GM18873 (cell line): ENCODE data around the gene CNNM4.
A peak's percentile ranks its signal among the peaks of the same experiment; 100 is the strongest.

Experiments used
- ATAC-seq: cut with Tn5 transposase; IDR thresholded peaks from one replicate; pipeline ENCODE4 v1.9.1; 2021; ENCODE audit warnings: mild to moderate bottlenecking, moderate library complexity, moderate number of reproducible peaks; ENCODE audit not compliant: unreplicated experiment, low FRiP score

Gene CNNM4

GRCh38 chr2:96809216-96809882, 48.6 kb downstream of the CNNM4 start:
- ATAC-seq, result no peak

- ATAC-seq, result no peak
Observed at GRCh38 chr2:96809951-96810782, 49.5 kb downstream of the CNNM4 start.

GRCh38 chr2:96810783-96811192, 50.1 kb downstream of the CNNM4 start:
- ATAC-seq, result no peak

GRCh38 chr2:96811917-96812316, 51.2 kb downstream of the CNNM4 start:
- no peak for ATAC-seq

- no peak for ATAC-seq
Observed at GRCh38 chr2:96813656-96814055, 53.0 kb downstream of the CNNM4 start.

- ATAC-seq, result peak; percentile 7
Observed at GRCh38 chr2:96815326-96816126, 54.8 kb downstream of the CNNM4 start.

GRCh38 chr2:96816127-96816835, 55.6 kb downstream of the CNNM4 start, which contains the start of gene CNNM3:
Gene CNNM3, plus strand, starts transcription at chr2:96816268. Its CDS starts 10 bp downstream, at chr2:96816278.
- peak; percentile 73 for ATAC-seq

- peak; percentile 3 for ATAC-seq
Observed at GRCh38 chr2:96816836-96817702, 56.4 kb downstream of the CNNM4 start.

- no peak for ATAC-seq
Observed at GRCh38 chr2:96817882-96818281, 57.2 kb downstream of the CNNM4 start.

GRCh38 chr2:96819128-96819875, 58.6 kb downstream of the CNNM4 start:
- no peak for ATAC-seq

GRCh38 chr2:96819876-96820511, 59.3 kb downstream of the CNNM4 start:
- ATAC-seq, result no peak

- ATAC-seq, result no peak
Observed at GRCh38 chr2:96821113-96821675, 60.5 kb downstream of the CNNM4 start.

- no peak for ATAC-seq
Observed at GRCh38 chr2:96822786-96823185, 62.1 kb downstream of the CNNM4 start.

GRCh38 chr2:96823198-96823597, 62.5 kb downstream of the CNNM4 start:
- ATAC-seq, result no peak

- ATAC-seq, result no peak
Observed at GRCh38 chr2:96824079-96824870, 63.6 kb downstream of the CNNM4 start.

GRCh38 chr2:96825057-96825456, 64.4 kb downstream of the CNNM4 start:
- no peak for ATAC-seq
